Smooth muscle cell (in vitro differentiated cells): Measurements from ENCODE around the gene ISG20L2. TPM values are rescaled to one million over a fixed set of nuclear protein-coding genes. Genes with fewer than 3 reads are reported as not detected.

Source experiments
- DNase-seq: peaks from one replicate; lab custom pipeline; 2025; ENCODE audit not compliant: unreplicated experiment; lab: John Stamatoyannopoulos, UW
- H2AFZ ChIP-seq: fragments of 200-600 bp; sonication (generic); 2 replicates; pipeline ENCODE4 v1.6.0; 2016; ENCODE audit warnings: antibody characterized with exemption, low read depth, mild to moderate bottlenecking
- H3F3A ChIP-seq: fragments of 200-600 bp; sonication (generic); 2 replicates; pipeline ENCODE4 v1.6.0; 2017; ENCODE audit warnings: antibody characterized with exemption, low read depth
- H3K27ac ChIP-seq: fragments of 200-600 bp; sonication (generic); 2 replicates; pipeline ENCODE4 v1.5.1; 2016; ENCODE audit warnings: low read depth, mild to moderate bottlenecking
- H3K27me3 ChIP-seq: fragments of 200-600 bp; sonication (generic); 2 replicates; pipeline ENCODE4 v1.6.1; 2016; ENCODE audit warnings: low read depth, mild to moderate bottlenecking
- H3K36me3 ChIP-seq: fragments of 200-600 bp; sonication (generic); 2 replicates; pipeline ENCODE4 v1.5.1; 2016; ENCODE audit warnings: low read depth
- H3K4me1 ChIP-seq: fragments of 200-600 bp; sonication (generic); 2 replicates; pipeline ENCODE4 v1.5.1; 2016; ENCODE audit warnings: low read depth
- H3K4me2 ChIP-seq: fragments of 200-600 bp; sonication (generic); 2 replicates; pipeline ENCODE4 v1.6.0; 2016; ENCODE audit warnings: mild to moderate bottlenecking
- H3K4me3 ChIP-seq: fragments of 200-600 bp; sonication (generic); 2 replicates; pipeline ENCODE4 v1.5.1; 2016; ENCODE audit warnings: mild to moderate bottlenecking
- H3K79me2 ChIP-seq: fragments of 200-600 bp; sonication (generic); 2 replicates; pipeline ENCODE4 v1.6.0; 2016; ENCODE audit warnings: low read depth, mild to moderate bottlenecking
- H3K9ac ChIP-seq: fragments of 200-600 bp; sonication (generic); 2 replicates; pipeline ENCODE4 v1.6.0; 2016; ENCODE audit warnings: low read depth
- H3K9me3 ChIP-seq: fragments of 200-600 bp; sonication (generic); replicated peaks from 2 replicates; pipeline ENCODE4 v1.5.1; 2016; ENCODE audit warnings: low read depth
- H4K20me1 ChIP-seq: fragments of 200-600 bp; sonication (generic); 2 replicates; pipeline ENCODE4 v1.6.0; 2016; ENCODE audit warnings: low read depth
- WGBS: methylation state at CpG from one replicate; pipeline ENCODE4 v1.1.7; 2016; ENCODE audit warnings: low lambda C conversion rate; 5-methylcytosine and 5-hydroxymethylcytosine counted together
- polyA plus RNA-seq: library from polyadenylated mRNA; unstranded; fragments of >200 nt; fragmentation: Nextera tagmentation; extraction: Ambion mirVana; gene quantifications from 2 replicates; pipeline ENCODE4 v1.2.1, GENCODE V29; 2016
- total RNA-seq: library from RNA; depleted of rRNA; stranded (reverse); fragments of >200 nt; gene quantifications from 2 replicates; pipeline ENCODE4 v1.2.3, GENCODE V29; 2014
- TF ChIP-seq, protein P1 (sequence below): fragments of 200-600 bp; sonication (generic); IDR thresholded peaks from 2 replicates; pipeline ENCODE4 v1.5.1; 2017; ENCODE audit warnings: borderline replicate concordance, mild to moderate bottlenecking, antibody characterized with exemption; ENCODE audit not compliant: insufficient read depth, poor library complexity, severe bottlenecking

ISG20L2 gene
- total and polyA plus RNA-seq, 2 experiments from 2014 or later, result 13.8 to 17.4 TPM

- Histone ChIP-seq H4K20me1 (no peaks in the 10 kb centered on the region), H2AFZ (peak overlapping the region; percentile 90), H3K27me3 (no peaks in the 10 kb centered on the region), H3K9me3 (no peaks in the 10 kb centered on the region), H3F3A (peaks cover 10% of the 10 kb centered on the region), H3K4me2 (peak overlapping the region; percentile 85), H3K9ac (no peak overlapping the region), H3K36me3 (no peaks in the 10 kb centered on the region), H3K4me1 (peaks cover 46% of the 10 kb centered on the region), H3K27ac (no peak overlapping the region), H3K4me3 (peak overlapping the region; percentile 43), H3K79me2 (no peaks in the 10 kb centered on the region)
- no peak for DNase-seq
- TF ChIP-seq, protein P1, sequence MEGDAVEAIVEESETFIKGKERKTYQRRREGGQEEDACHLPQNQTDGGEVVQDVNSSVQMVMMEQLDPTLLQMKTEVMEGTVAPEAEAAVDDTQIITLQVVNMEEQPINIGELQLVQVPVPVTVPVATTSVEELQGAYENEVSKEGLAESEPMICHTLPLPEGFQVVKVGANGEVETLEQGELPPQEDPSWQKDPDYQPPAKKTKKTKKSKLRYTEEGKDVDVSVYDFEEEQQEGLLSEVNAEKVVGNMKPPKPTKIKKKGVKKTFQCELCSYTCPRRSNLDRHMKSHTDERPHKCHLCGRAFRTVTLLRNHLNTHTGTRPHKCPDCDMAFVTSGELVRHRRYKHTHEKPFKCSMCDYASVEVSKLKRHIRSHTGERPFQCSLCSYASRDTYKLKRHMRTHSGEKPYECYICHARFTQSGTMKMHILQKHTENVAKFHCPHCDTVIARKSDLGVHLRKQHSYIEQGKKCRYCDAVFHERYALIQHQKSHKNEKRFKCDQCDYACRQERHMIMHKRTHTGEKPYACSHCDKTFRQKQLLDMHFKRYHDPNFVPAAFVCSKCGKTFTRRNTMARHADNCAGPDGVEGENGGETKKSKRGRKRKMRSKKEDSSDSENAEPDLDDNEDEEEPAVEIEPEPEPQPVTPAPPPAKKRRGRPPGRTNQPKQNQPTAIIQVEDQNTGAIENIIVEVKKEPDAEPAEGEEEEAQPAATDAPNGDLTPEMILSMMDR, result no peak
- WGBS, result 33% methylated on average over 9 of the region's 10 CpGs
These were observed 38.5 kb downstream of the ISG20L2 start for GRCh38 chr1:156689953-156690674.

DNA sequence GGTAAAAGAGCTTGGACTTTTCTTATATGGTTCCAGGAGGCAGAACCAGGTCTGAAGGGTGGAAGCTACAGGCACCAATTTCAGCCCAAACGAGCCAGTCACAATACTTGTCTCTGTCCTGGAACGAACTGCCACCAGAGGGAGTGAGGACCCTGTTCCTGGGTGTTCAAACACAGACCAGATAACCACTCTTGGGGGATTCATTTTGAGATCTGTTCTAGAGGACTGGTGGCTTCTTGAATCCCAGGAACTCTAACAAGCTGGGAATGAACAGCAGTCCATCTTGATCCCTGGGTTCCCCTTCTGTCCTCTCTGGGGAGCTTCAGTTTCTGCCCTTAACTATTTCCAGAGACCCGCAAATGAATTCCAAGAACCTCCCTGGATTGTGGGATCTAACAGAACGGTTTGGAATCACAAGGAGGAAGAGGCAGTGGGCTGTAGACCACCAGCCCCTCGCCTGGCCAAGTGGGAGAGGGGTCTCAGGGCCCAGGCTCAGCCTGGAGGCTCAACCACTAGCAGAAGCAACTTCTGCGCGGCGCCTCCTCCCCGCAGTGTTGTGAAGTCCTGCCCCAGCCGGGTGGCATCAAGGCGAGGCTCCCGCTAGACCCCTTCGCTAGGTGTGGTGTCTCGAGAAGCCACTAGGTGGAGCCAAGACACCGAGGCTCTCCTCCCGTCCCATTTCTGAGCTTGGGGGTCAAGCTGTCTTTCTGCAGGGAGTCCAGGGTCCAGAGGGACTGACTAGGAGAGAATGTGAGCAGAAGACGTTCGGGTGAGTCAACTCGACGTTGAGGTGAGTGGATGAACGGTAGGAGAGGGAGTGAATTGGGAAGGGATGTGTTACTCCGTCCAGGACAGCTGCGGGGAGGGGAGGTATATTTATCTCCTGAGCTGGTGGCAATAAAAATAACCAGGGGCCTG is 39.3 kb downstream of the ISG20L2 start:
- H3K4me1 ChIP-seq, result peaks cover 41% of the 10 kb centered on the region
- H3K4me2 ChIP-seq, result peak overlapping the region; percentile 85
- no peak overlapping the region for H3K9ac ChIP-seq
- H3K4me3 ChIP-seq, result peak overlapping the region; percentile 43
- TF ChIP-seq, protein P1, result peak; percentile 91
- H3K79me2 ChIP-seq, result no peaks in the 10 kb centered on the region
- no peaks in the 10 kb centered on the region for H3K9me3 ChIP-seq
- H3K27ac ChIP-seq, result no peak overlapping the region
- H3F3A ChIP-seq, result peaks cover 5% of the 10 kb centered on the region
- H3K36me3 ChIP-seq, result no peaks in the 10 kb centered on the region
- H3K27me3 ChIP-seq, result no peaks in the 10 kb centered on the region
- H2AFZ ChIP-seq, result peak overlapping the region; percentile 90
- WGBS, result 3% methylated on average over 23 of the region's 23 CpGs
- peak; percentile 63 for DNase-seq
- H4K20me1 ChIP-seq, result no peaks in the 10 kb centered on the region

DNA sequence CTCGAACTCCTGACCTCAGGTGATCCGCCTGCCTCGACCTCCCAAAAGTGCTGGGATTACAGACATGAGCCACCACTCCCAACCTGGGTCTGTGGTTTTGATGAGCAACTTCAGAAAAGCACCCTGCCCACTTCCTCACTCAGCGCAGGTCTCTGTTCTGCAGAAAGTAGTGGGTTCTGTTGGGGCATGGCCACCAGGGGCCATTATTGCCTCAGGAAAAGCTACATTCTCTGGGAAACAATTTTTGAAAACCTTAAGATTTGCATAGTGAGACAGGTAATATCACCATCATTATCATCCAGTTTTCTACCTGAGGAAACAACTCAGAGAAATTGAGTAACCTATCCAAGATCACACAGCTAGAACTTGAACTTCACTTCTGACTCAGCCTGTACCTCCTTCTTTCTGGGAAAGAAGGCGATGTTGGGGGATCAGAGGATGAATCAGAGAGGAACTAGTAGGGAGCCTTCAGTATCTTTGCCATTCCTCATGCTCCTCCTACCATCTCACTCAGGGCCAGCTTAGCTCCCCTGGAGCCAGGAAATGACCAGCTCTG is 44.3 kb downstream of the ISG20L2 start:
- Histone ChIP-seq H3K36me3 (no peaks in the 10 kb centered on the region), H3K9ac (no peak overlapping the region), H3K79me2 (no peaks in the 10 kb centered on the region), H3K4me2 (no peak overlapping the region), H3K4me1 (no peaks in the 10 kb centered on the region), H3K27ac (no peak overlapping the region), H3K9me3 (no peaks in the 10 kb centered on the region), H3K4me3 (no peak overlapping the region), H3F3A (no peaks in the 10 kb centered on the region), H4K20me1 (no peaks in the 10 kb centered on the region), H2AFZ (no peak overlapping the region), H3K27me3 (no peaks in the 10 kb centered on the region)
- no peak for DNase-seq
- WGBS, result 67% methylated on average over 5 of the region's 5 CpGs
- TF ChIP-seq, protein P1, result no peak
